DMS153 treated with DMSO at 0.1 percent for 48 hours (cell line): ENCODE measurements around the gene HBS1L.

Source experiments
- DNase-seq: peaks from one replicate; lab custom pipeline; 2025; ENCODE audit not compliant: unreplicated experiment; lab: John Stamatoyannopoulos, UW

HBS1L gene

GRCh38 chr6:134951494-134952263, 102.9 kb downstream of the HBS1L start:
- no peak for DNase-seq

GRCh38 chr6:134950482-134950881, 104.1 kb downstream of the HBS1L start:
- DNase-seq = no peak

- no peak for DNase-seq
Observed at GRCh38 chr6:134949927-134950326, 104.7 kb downstream of the HBS1L start, which contains the start of gene ALDH8A1. Gene ALDH8A1 (minus strand): TSS chr6:134950101. CDS start chr6:134950053, 48 bp downstream.

GRCh38 chr6:134948691-134949090, 105.9 kb downstream of the HBS1L start:
- no peak for DNase-seq

- no peak for DNase-seq
Observed at GRCh38 chr6:134948142-134948541, 106.5 kb downstream of the HBS1L start.

GRCh38 chr6:134945045-134945444, 109.6 kb downstream of the HBS1L start:
- DNase-seq = no peak

GRCh38 chr6:134943522-134944111, 111.0 kb downstream of the HBS1L start:
- no peak for DNase-seq

GRCh38 chr6:134938896-134939295, 115.7 kb downstream of the HBS1L start:
- no peak for DNase-seq

GRCh38 chr6:134937426-134937825, 117.2 kb downstream of the HBS1L start:
- DNase-seq = no peak

- DNase-seq = no peak
Observed at GRCh38 chr6:134936931-134937330, 117.7 kb downstream of the HBS1L start.

- DNase-seq = no peak
Observed at GRCh38 chr6:134936476-134936875, 118.1 kb downstream of the HBS1L start.

GRCh38 chr6:134934793-134935485, 119.7 kb downstream of the HBS1L start:
- no peak for DNase-seq

- no peak for DNase-seq
Observed at GRCh38 chr6:134932535-134933470, 121.8 kb downstream of the HBS1L start.

GRCh38 chr6:134932098-134932497, 122.5 kb downstream of the HBS1L start:
- no peak for DNase-seq

GRCh38 chr6:134930463-134930862, 124.2 kb downstream of the HBS1L start:
- DNase-seq = no peak

- no peak for DNase-seq
Observed at GRCh38 chr6:134928151-134928900, 126.3 kb downstream of the HBS1L start.

- DNase-seq = no peak
Observed at GRCh38 chr6:134925800-134926199, 128.8 kb downstream of the HBS1L start.

GRCh38 chr6:134921721-134922261, 132.8 kb downstream of the HBS1L start:
- DNase-seq = no peak

GRCh38 chr6:134921276-134921675, 133.3 kb downstream of the HBS1L start:
- no peak for DNase-seq

GRCh38 chr6:134920422-134920821, 134.2 kb downstream of the HBS1L start:
- no peak for DNase-seq
